HG03108 (cell line): Measurements from ENCODE around the gene GNE.
"Not testable (repeated sequence)": the region's sequence is repeated elsewhere in the genome, so short reads cannot be mapped to it uniquely, and the experiment has no call there.

ENCODE experiments used
- ATAC-seq: cut with Tn5 transposase; IDR thresholded peaks from one replicate; pipeline ENCODE4 v1.9.1; 2021; ENCODE audit warnings: moderate library complexity; ENCODE audit not compliant: unreplicated experiment

The GNE gene

DNA sequence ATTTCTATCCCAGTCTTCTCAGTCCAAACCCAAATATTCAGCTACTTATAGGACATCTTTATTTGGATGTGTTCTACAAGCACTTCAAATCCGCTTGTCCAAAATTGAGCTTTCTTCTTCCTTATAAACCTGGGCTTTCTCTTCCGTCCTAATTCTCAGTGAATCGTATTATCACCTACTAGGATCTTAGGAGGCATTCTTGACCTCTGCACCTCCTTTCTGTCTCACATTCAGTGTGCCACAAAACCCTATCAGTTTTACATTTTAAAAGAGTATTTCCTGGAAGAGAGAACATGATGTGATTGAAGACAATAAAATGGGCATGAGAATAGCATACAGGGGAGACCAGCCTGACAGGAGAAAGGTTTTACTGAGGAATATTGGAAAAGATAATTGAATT lies 16.8 kb upstream of the GNE start:
- no peak for ATAC-seq

GRCh38 chr9:36273354-36273753 lies 15.1 kb upstream of the GNE start:
- ATAC-seq: not testable (repeated sequence)

GRCh38 chr9:36268007-36268427 lies 9.8 kb upstream of the GNE start:
- no peak for ATAC-seq

- ATAC-seq: no peak
Measured at GRCh38 chr9:36264896-36265295, 6.6 kb upstream of the GNE start.

GRCh38 chr9:36263683-36264082 lies 5.4 kb upstream of the GNE start:
- no peak for ATAC-seq

GRCh38 chr9:36258996-36259533 lies 817 bp upstream of the GNE start:
- ATAC-seq: no peak

DNA sequence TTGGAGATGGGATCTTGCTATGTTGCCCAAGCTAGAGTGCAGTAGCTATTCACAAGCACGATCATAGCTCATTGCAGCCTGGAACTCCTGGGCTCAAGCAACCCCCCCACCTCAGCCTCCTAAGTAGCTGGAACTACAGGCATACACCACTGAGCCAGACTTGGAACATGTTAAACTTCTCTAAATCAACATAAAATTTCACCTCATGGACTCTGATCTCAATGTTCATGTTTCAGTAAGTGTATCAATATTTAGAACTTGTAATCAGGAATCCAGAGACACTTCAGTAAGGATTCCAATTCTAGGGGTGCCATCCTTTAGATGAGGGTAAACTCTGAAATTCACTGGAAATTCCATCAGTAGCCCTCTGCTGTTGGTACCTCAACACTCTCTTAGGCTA lies 6.8 kb downstream of the GNE start:
- no peak for ATAC-seq

DNA sequence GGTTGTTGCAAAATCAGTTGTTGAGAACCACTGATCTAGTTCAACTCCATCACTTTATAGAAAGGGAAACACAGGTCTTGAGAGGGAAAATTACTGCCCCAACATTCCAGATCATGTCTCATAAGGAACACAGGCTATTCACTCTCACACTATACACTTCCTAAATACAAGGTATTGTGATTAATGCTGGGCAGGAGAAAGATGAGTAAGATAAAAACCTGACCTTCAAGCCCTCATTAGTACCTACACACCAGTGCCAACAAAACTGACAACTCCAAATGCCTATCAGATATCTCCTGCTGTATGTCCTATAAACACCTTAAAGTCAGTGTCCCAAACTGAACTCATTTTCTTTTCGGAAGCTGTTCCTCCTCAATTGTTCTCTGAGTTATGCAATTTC lies 8.2 kb downstream of the GNE start:
- ATAC-seq: no peak

GRCh38 chr9:36249189-36249588 lies 9.1 kb downstream of the GNE start:
- no peak for ATAC-seq

- ATAC-seq: not testable (repeated sequence)
Measured at GRCh38 chr9:36248061-36248460, 10.2 kb downstream of the GNE start.

GRCh38 chr9:36247356-36247755 lies 10.9 kb downstream of the GNE start:
- ATAC-seq: no peak

GRCh38 chr9:36245906-36246305 lies 12.3 kb downstream of the GNE start:
- no peak for ATAC-seq

DNA sequence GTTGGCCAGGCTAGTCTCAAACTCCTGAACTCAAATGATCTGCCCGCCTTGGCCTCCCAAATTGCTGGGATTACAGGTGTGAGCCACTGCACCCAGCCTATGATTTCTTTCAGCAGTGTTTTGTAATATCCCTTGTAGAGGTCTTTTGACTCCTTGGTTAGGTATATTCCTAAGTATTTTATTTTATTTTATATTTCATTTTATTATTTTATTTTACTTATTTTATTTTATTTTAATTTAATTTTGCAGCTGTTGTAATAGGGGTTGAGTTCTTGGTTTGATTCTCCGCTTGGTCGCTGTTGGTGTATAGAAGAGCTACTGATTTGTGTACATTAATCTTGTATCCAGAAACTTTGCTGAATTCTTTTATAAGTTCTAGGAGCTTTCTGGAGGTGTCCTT lies 18.6 kb downstream of the GNE start:
- not testable (repeated sequence) for ATAC-seq

- not testable (repeated sequence) for ATAC-seq
Measured at GRCh38 chr9:36239205-36239604, 19.0 kb downstream of the GNE start.

GRCh38 chr9:36237230-36237629 lies 21.0 kb downstream of the GNE start:
- no peak for ATAC-seq

- no peak for ATAC-seq
Measured at GRCh38 chr9:36222449-36222848, 35.8 kb downstream of the GNE start.

DNA sequence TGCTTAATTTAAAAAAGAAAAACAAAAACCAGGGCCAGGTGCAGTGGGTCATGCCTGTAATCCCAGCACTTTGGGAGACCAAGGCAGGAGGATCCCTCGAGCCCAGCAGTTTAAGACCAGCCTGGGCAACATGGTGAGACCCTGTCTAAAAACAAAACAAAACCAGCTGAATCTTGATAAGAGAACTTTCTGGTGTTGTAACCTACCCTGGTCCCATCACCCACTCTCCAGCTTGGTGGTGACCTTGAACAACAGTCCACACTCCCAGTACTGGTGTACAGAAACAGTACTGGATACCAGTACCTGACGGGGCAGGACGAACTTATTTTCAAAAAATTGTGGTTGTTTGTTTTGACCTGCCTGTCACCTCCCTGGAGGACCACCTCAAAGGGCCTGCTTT lies 36.6 kb downstream of the GNE start:
- ATAC-seq: no peak

GRCh38 chr9:36218411-36218901 lies 39.8 kb downstream of the GNE start:
- no peak for ATAC-seq

GRCh38 chr9:36218011-36218410 lies 40.2 kb downstream of the GNE start:
- ATAC-seq: no peak

DNA sequence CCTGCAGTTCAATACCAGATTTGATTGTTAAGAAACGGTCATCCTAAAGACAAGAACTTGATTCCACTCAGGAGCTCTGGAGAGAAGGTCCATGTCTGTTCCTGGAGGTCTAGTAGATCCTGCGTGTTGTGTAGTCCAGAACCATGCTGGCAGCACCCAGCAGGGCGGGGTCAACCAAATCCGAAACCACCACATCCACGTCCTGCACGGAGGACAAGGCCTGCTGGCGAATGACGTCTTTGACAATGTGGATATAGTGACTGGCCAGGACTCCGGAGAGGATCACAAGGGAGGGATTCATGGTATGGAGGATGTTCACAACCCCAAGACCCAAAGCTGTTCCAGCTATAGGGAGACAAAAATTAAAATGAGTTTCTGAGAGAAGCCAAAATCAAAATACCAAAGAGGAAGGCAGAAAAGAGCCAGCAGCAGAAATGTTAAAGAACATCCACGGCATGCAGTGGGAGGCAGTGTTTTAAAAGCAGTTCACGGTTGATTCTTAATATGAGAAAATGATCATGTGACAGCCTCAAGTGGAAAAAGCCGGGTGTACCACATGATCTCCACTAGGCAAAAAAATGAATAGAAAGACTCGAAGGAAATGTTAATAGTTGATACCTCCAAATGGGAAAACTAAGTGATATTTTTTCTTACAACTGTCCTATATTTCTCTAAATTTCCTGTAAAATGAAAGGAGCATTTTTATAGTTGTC lies 40.8 kb downstream of the GNE start:
- no peak for ATAC-seq

DNA sequence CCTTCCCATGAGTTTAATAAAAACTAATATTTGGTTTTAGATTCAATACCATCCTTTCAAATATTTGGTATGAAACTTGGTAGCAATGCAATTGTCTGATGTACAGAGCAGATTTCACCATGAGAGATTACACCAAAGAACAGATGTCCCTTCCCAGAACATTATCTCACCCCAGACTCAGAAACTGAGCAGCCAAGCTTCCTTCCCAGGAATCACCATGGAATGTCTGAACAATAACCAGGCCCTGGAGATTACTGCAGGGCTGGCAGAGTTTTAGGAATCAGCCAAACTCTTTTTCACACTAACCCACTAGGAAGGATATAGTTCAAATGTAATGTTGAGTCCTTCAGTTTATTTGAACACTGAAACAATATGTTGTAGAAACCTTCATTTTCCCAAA lies 43.7 kb downstream of the GNE start:
- no peak for ATAC-seq

DNA sequence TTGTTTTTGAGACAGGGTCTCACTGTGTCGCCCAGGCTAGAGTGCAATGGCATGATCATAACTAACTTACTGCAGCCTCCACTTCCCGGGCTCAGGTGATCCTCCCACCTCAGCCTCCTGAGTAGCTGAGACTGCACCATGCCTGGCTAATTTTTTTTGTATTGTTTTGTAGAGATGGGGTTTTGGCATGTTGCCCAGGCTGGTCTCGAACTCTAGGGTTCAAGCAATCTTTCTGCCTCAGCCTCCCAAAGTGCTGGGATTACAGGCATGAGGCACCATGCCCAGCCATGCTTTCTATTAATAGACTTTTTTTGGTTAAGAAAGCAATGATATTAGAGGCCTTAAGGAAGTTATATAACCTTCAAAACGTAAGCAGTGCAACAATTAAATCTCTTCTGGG lies 44.3 kb downstream of the GNE start:
- no peak for ATAC-seq

DNA sequence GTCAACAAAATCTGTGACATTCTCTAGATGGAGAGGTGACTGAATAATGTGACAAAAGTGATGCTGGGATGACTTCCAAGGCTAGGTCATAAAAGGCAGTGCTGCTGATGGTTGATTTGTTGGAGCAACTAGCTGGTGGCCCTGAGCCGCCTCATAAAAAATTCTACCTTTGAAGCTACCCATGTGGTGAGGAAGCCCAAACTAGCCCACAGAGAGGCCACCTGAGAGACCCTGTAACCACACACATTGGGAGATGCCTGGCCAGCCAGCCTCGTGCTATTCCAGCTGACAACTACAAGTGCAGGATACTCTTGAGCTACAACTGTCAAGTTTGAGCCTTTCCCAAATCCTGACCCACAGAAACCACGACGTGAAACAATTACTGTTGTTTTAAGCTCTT lies 44.9 kb downstream of the GNE start:
- ATAC-seq: no peak
